ENCODE results near the gene CD164L2. TPM values are rescaled to one million over a fixed set of nuclear protein-coding genes. Genes with fewer than 3 reads are reported as not detected.
A peak's percentile ranks its signal among the peaks of the same experiment; 100 is the strongest.

CD164L2 gene
- polyA plus RNA-seq, 3 donors: not detected

- peaks cover 1 to 2% (median 2%) of the 10 kb centered on the region in 3 donors for H3K27me3 Mint-ChIP-seq (ENCODE audit: low read depth in 3 of 3)
- WGBS (ENCODE audit: insufficient coverage): 72% methylated on average over 2 of the region's 6 CpGs
- H3K9me3 Mint-ChIP-seq: no peaks in the 10 kb centered on the region
- peaks cover 37 to 44% of the 10 kb centered on the region in 2 donors for H3K4me1 ChIP-seq (ENCODE audit: control insufficient read depth in 1 of 2, insufficient read depth in 2 of 2, low read length in 2 of 2)
- H3K4me3 ChIP-seq (replicated peaks in 1 of 3; ENCODE audit: low read depth in 2 of 3, low read length in 3 of 3): no peak overlapping the region
- H4K20me1 ChIP-seq (ENCODE audit: insufficient read depth, low read length): no peaks in the 10 kb centered on the region
- H3K27ac Mint-ChIP-seq: peak overlapping the region in 3 of 7 donors; percentile 53 to 83 (median 70)
- H3K36me3 Mint-ChIP-seq: peaks cover 37 to 41% of the 10 kb centered on the region in 2 donors
- DNase-seq: no peak
- peaks cover 41% of the 10 kb centered on the region for H3K4me1 Mint-ChIP-seq
- intact Hi-C loops (cut with micrococcal nuclease): no loop called here
- no peak overlapping the region for H3K27ac ChIP-seq (ENCODE audit: low read depth in 1 of 2, low read length in 2 of 2)
- TF ChIP-seq CTCF (IDR thresholded peaks at IDR 0.05): no peak
- no peak overlapping the region for H3K4me3 Mint-ChIP-seq
- H3K4me2 ChIP-seq (replicated peaks; ENCODE audit: extremely low read depth, low read length, poor library complexity, severe bottlenecking): no peak overlapping the region
- H3K27me3 ChIP-seq (ENCODE audit: control insufficient read depth in 2 of 2, insufficient read depth in 2 of 2, low read length in 2 of 2): no peaks in the 10 kb centered on the region
- H3K9me3 ChIP-seq (replicated peaks in 1 of 2; ENCODE audit: control insufficient read depth in 1 of 2, insufficient read depth in 1 of 2, low read length in 2 of 2): no peaks in the 10 kb centered on the region
- peaks cover 19% of the 10 kb centered on the region for H3K79me2 ChIP-seq (ENCODE audit: insufficient read depth, low read length)
- no peak overlapping the region for H3K9ac ChIP-seq (ENCODE audit: insufficient read depth, low read length, poor library complexity, severe bottlenecking)
- peaks cover 30 to 32% of the 10 kb centered on the region in 2 donors for H3K36me3 ChIP-seq (replicated peaks in 1 of 2; ENCODE audit: control insufficient read depth in 1 of 2, insufficient read depth in 2 of 2, low read length in 2 of 2)
- H2AFZ ChIP-seq (ENCODE audit: insufficient read depth, low read depth, low read length, poor library complexity, severe bottlenecking): no peak overlapping the region
Measured at GRCh38 chr1:27338751-27339150, 44.4 kb downstream of the CD164L2 start.

GRCh38 chr1:27336756-27337155 is 46.4 kb downstream of the CD164L2 start:
- no peak for DNase-seq
- no peak for TF ChIP-seq CTCF (IDR thresholded peaks at IDR 0.05)
- H3K27me3 Mint-ChIP-seq (ENCODE audit: low read depth in 3 of 3): peaks cover 1 to 2% (median 2%) of the 10 kb centered on the region in 3 donors
- H3K27ac Mint-ChIP-seq: no peak overlapping the region
- Histone ChIP-seq H3K36me3 (replicated peaks in 1 of 2; ENCODE audit: control insufficient read depth in 1 of 2, insufficient read depth in 2 of 2, low read length in 2 of 2) (peaks cover 47 to 52% of the 10 kb centered on the region in 2 donors), H3K4me3 (replicated peaks in 1 of 3; ENCODE audit: low read depth in 2 of 3, low read length in 3 of 3) (no peak overlapping the region), H3K27me3 (ENCODE audit: control insufficient read depth in 2 of 2, insufficient read depth in 2 of 2, low read length in 2 of 2) (no peaks in the 10 kb centered on the region), H3K9me3 (replicated peaks in 1 of 2; ENCODE audit: control insufficient read depth in 1 of 2, insufficient read depth in 1 of 2, low read length in 2 of 2) (no peaks in the 10 kb centered on the region), H3K4me2 (replicated peaks; ENCODE audit: extremely low read depth, low read length, poor library complexity, severe bottlenecking) (no peak overlapping the region), H3K27ac (ENCODE audit: low read depth in 1 of 2, low read length in 2 of 2) (no peak overlapping the region), H4K20me1 (ENCODE audit: insufficient read depth, low read length) (peaks cover 7% of the 10 kb centered on the region), H3K79me2 (ENCODE audit: insufficient read depth, low read length) (no peaks in the 10 kb centered on the region), H2AFZ (ENCODE audit: insufficient read depth, low read depth, low read length, poor library complexity, severe bottlenecking) (no peak overlapping the region), H3K9ac (ENCODE audit: insufficient read depth, low read length, poor library complexity, severe bottlenecking) (no peak overlapping the region), H3K4me1 (ENCODE audit: control insufficient read depth in 1 of 2, insufficient read depth in 2 of 2, low read length in 2 of 2) (peaks cover 22 to 30% of the 10 kb centered on the region in 2 donors)
- peaks cover 57 to 59% of the 10 kb centered on the region in 2 donors for H3K36me3 Mint-ChIP-seq
- no peaks in the 10 kb centered on the region for H3K9me3 Mint-ChIP-seq
- 98% methylated on average over 5 of the region's 5 CpGs for WGBS (ENCODE audit: insufficient coverage)
- peaks cover 27% of the 10 kb centered on the region for H3K4me1 Mint-ChIP-seq
- intact Hi-C loops (cut with micrococcal nuclease): no loop called here
- no peak overlapping the region for H3K4me3 Mint-ChIP-seq

All from CD14-positive monocyte (primary cell).